Stimulated activated CD4-positive, alpha-beta T cell treated with anti-CD3 and anti-CD28 coated beads, Interleukin-15, amount 100 ng/mL, for 24 hours (primary cell): Measurements from ENCODE around the gene PFAS.

Source experiments
- DNase-seq: peaks from one replicate; pipeline ENCODE4 v3.0.0-alpha.2; 2020

PFAS gene

DNA sequence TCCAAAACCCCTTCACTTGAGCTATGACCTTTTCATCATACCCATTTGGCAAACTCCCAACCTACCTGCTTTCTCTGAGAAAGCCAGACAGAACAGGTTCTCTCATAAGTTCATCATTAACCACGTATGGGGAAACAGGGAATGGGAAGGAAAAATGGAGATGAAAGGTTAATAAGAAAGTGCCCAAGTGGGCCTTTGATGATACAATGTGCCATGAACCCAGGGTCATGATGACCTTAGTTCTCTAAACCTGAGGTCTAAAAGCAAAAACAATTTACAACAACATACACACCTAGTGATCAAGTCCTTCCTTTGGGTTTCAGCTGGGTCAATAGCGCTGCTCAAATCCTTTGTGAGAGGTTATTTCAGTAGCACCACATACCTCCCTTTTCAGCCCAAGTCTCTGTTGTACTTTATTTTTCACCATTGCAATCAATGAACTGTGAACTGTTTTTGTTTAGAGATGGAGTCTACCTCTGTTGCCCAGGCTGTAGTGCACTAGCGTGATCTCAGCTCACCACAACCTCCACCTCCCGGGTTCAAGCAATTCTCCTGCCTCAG lies 24.9 kb downstream of the PFAS start:
- DNase-seq, result no peak

DNA sequence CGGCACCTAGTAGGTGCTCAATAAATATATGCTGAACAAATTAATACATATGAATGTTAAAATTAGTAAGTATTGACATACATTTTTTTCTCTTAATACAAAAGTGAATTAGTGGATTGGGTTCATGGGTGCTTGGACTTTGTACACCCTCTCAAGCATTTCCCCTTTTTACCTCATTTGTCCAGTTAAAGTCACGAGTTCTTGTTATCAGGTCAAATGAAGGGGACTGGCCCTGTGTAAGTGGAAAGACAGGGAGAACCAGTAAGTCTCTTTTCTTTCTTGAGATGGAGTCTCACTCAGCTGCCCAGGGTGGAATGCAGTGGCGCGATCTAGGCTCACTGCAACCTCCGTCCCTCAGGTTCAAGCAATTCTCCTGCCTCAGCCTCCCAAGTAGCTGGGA lies 25.7 kb downstream of the PFAS start:
- no peak for DNase-seq

GRCh38 chr17:8275421-8276290 lies 26.6 kb downstream of the PFAS start:
- DNase-seq, result no peak

DNA sequence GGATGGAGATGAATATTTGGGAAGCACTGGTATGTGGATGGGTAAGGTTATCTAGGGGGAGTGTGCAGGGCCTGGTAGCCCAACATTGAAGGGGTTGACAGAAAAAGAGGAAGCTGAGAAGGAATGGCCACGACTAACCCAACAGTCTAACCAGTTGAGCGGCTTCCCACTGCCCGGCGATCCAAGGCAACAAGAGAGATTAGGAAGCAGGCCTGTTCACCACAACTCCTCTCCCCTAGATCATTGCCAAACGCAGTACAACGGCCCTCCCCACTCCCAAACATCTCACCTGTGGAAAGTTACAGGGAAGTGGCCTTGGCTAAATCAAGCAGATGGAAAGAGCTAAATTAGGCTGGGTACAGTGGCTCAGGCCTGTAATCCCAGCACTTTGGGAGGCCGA lies 28.2 kb downstream of the PFAS start:
- DNase-seq, result no peak

DNA sequence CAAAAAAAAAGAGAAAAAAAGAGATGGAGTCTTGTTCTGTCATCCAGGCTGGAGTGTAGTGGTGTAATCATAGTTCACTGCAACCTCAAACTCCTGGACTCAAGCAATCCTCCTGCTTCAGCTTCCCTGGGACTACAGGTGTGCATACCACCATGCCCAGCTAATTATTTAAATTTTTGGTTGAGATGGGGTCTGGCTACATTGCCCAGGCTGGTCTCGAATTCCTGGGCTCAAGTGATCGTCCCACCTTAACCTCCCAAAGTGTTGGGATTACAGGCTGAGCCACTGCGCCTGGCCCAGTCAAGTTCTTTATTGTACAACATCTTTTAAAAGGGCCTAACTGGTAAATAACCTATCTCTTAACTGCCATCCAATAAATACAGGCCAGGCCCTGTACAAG lies 33.3 kb downstream of the PFAS start:
- no peak for DNase-seq

DNA sequence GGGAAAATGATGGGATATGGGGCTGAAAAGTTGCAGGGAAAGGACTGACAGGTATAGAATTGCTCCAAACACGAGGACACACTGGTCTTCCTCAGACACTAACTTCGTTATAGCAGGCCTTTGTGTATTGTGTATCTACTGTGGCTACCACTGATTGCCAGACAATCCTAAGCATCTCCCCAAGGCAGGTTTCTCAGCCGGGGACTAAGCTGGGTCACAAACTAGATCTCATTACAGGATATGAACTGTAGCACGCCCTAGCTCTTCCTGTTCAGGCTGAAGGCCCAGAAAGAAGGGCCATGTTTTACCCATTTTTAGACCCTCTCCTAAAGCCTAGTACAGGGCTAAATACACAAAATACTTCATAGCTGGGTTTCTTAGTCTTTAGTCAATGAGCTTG lies 34.3 kb downstream of the PFAS start:
- DNase-seq, result no peak

- DNase-seq, result no peak
These were observed 35.0 kb downstream of the PFAS start for GRCh38 chr17:8284126-8284525.

- no peak for DNase-seq
These were observed 36.4 kb downstream of the PFAS start for GRCh38 chr17:8285270-8286181.

- DNase-seq, result no peak
These were observed 38.7 kb downstream of the PFAS start for GRCh38 chr17:8287651-8288335.

GRCh38 chr17:8288336-8289102 lies 39.4 kb downstream of the PFAS start, which contains the start of gene RANGRF:
Gene RANGRF (plus strand): TSS chr17:8288670. CDS start chr17:8288789, 119 bp downstream.
- peak; percentile 93 for DNase-seq

GRCh38 chr17:8289103-8289397 lies 40.0 kb downstream of the PFAS start:
- peak; percentile 90 for DNase-seq

DNA sequence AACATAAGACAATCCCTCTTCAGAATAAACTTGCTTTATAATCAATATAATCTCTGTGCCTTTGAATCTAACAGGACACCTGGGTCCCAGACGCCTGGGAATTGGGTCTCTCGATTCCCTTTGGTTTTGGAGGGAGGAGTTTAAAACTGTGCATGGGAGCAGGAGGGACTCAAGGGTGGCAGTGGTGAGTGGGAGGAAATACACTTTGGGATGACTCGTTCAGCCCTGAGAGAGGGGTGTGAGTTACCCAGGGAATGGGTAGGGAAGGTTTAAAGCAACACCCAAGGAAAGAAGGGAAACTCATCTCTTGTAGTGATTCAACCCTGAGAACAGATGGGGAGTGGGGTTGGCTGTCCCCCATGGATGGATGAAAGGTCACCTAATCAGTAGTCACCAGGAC lies 41.0 kb downstream of the PFAS start:
- no peak for DNase-seq

- no peak for DNase-seq
These were observed 43.7 kb downstream of the PFAS start for GRCh38 chr17:8292639-8293395.

DNA sequence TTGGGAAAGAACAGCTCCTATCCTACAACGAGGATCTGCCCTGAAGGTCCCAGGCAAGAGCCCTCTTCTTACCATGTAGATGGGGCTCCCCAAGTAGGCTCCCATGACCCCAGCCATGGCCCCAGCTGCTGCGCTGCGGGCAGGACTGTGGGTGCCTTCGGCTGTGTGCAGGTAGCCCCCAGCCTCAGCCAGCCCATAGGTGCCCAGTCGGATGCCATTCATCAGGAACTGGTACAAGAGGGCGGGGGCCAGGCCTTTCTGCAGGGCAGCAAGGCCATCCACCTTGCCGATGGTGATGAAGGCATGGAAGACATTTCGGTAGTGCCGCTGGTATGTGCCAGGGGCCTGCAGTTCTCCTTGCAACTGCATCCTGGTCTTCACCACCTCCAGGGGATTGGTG lies 45.3 kb downstream of the PFAS start:
- no peak for DNase-seq

DNA sequence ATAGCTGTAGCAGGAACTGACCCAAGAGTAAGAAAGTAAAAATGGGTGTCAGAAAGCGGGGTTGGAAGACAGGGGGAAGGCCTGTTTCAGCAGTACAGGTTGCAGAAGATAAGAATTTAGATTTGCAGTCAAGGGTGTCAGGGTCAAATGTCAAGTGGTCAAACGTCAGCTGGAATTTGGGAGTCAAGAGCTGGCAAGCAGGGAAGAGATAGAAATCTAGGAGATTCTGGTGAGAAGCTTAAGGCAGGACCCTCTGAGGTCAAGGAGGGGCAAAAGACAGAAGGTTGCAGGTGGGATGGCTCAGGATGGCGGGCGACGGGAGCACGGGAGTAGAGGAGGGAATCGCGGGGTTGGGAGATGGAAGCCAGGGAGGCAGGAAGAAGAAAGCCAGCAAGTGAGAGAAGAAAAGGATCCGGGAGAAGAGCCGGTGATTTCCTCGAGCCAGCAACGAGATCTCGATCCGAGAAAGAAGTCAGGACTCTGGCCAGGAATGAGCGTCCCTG lies 45.8 kb downstream of the PFAS start:
- no peak for DNase-seq

DNA sequence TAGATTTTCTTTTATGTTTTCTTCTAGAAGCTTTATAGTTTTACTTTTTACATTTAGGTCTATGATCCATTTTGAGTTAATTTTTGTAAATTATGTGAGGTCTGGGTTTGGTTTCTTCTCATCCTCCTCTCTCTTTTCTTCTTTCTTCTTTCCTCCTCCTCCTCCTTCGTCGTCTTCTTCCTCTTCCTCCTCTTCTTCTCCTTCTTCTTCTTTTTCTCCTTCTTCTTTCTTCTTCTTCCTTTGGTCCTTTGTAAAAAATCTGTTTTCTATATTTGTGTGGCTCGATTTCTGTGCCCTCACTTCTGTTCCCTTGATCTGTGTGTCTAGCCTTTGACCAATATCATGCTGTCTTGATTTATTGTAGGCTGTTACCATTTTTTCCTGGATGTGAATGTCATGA lies 51.1 kb downstream of the PFAS start:
- DNase-seq, result no peak

- peak; percentile 65 for DNase-seq
These were observed 51.6 kb downstream of the PFAS start for GRCh38 chr17:8300627-8301242.

DNA sequence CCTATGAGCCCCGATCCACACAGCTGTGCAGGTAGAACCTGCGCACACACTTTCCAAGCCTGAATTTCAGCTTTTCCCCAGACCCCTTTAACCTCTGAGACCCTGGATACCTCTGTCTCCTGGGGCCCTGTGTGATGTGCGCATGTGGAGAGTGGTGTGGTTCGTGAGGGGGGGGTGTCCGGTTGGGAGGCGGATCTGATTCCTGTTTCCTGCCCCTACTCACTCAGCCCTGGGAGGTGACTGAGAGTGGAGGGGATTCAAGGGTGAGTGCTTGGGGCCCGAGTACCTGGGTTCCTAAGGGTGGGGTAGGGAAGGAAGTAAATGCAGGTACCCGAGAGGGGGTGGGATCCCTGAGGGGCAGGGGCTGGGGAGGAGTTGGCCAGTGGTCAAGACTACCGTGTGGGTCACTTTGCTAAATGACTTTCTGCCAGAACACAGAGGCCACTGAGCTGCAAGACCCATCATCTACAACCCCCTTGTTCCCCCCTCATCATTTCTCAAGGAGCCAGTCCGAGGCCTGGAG lies 61.6 kb downstream of the PFAS start:
- no peak for DNase-seq

GRCh38 chr17:8311131-8311790 lies 62.2 kb downstream of the PFAS start:
- no peak for DNase-seq

DNA sequence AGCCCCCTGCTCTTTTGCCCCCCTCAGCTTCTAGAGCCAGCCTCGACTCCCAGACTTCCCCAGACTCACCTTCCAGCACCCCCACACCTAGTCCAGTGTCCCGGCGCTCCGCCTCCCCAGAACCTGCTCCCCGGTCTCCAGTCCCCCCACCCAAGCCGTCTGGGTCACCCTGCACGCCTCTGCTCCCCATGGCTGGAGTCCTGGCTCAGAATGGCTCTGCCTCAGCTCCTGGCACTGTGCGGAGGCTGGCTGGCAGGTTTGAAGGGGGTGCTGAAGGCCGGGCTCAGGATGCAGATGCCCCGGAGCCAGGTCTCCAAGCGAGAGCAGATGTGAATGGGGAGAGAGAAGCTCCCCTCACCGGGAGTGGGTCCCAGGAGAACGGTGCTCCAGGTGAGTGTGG lies 63.2 kb downstream of the PFAS start:
- no peak for DNase-seq
